H1 (cell line): ENCODE measurements around the gene AHI1. TPM values are rescaled to one million over a fixed set of nuclear protein-coding genes. Genes with fewer than 3 reads are reported as not detected.

Source experiments
- CTCF ChIA-PET: fragments of 300-600 bp; sonication (Branson Sonifier 250); formaldehyde crosslinking; loops from one replicate; lab custom pipeline; 2021; ENCODE audit not compliant: partially characterized antibody; lab: Charles Lee
- POLR2A ChIA-PET: fragments of 300-600 bp; sonication (Branson Sonifier 250); formaldehyde crosslinking; loops from one replicate; lab custom pipeline; 2021; ENCODE audit warnings: inconsistent platforms; ENCODE audit not compliant: partially characterized antibody; lab: Charles Lee
- DNase-seq, 2 experiments: peaks; one replicate each; pipeline versions ENCODE4 v3.0.0 to v3.0.0-alpha.2; 2010 to 2022; ENCODE audit warnings: low spot score in 2 of 2, low read depth in 1 of 2, mixed read lengths in 1 of 2
- FAIRE-seq: peaks from 2 replicates; lab custom pipeline; 2011; peaks lifted over from hg19 to GRCh38; lab: Jason Lieb, UNC
- H2AFZ ChIP-seq: 2 replicates; pipeline ENCODE4 v1.8.1; 2012; ENCODE audit warnings: low read length, inconsistent platforms
- H2AK5ac ChIP-seq: 2 replicates; pipeline ENCODE4 v1.6.1; 2013; ENCODE audit warnings: low read depth, low read length
- H2BK120ac ChIP-seq: replicated peaks from 2 replicates; pipeline ENCODE3; 2013; ENCODE audit warnings: low read depth, low read length, inconsistent platforms
- H2BK12ac ChIP-seq: 2 replicates; pipeline ENCODE4 v1.6.1; 2013; ENCODE audit warnings: low read depth, low read length
- H2BK15ac ChIP-seq: 2 replicates; pipeline ENCODE4 v1.6.1; 2013; ENCODE audit warnings: low read length
- H2BK20ac ChIP-seq: 2 replicates; pipeline ENCODE4 v1.6.1; 2013; ENCODE audit warnings: low read length
- H2BK5ac ChIP-seq: 2 replicates; pipeline ENCODE4 v1.6.1; 2013; ENCODE audit warnings: low read depth, low read length
- H3K14ac ChIP-seq: 2 replicates; pipeline ENCODE4 v1.6.1; 2013; ENCODE audit warnings: inconsistent platforms; ENCODE audit not compliant: insufficient read length
- H3K18ac ChIP-seq: 2 replicates; pipeline ENCODE4 v1.6.1; 2013; ENCODE audit warnings: low read length; ENCODE audit errors: extremely low read depth
- H3K23ac ChIP-seq: 2 replicates; pipeline ENCODE4 v1.6.1; 2013; ENCODE audit warnings: inconsistent platforms; ENCODE audit not compliant: insufficient read length
- H3K23me2 ChIP-seq: 2 replicates; pipeline ENCODE4 v1.6.1; 2013; ENCODE audit warnings: low read depth, low read length
- H3K27ac ChIP-seq: 2 replicates; pipeline ENCODE4 v1.6.1; 2011; ENCODE audit warnings: low read depth, low read length, inconsistent platforms
- H3K27me3 ChIP-seq, 4 experiments: replicated peaks in 1 of 4; 1 replicate in 1 of 4; 2 replicates in 3 of 4; pipeline versions ENCODE4 v1.6.1 to v1.8.1; 2011 to 2013; ENCODE audit warnings: low read length in 3 of 4, mild to moderate bottlenecking in 3 of 4, inconsistent platforms in 2 of 4, mixed read lengths in 2 of 4, moderate library complexity in 1 of 4; ENCODE audit not compliant: control insufficient read depth in 3 of 4, insufficient read depth in 3 of 4; ENCODE audit errors: extremely low read depth in 1 of 4
- H3K36me3 ChIP-seq, 4 experiments: 2 replicates each; pipeline versions ENCODE4 v1.6.1 to v1.8.1; 2011 to 2013; ENCODE audit warnings: mild to moderate bottlenecking in 4 of 4, low read length in 3 of 4, moderate library complexity in 2 of 4, control low read depth in 1 of 4, inconsistent platforms in 1 of 4; ENCODE audit not compliant: insufficient read depth in 4 of 4, control insufficient read depth in 2 of 4
- H3K4ac ChIP-seq: replicated peaks from 2 replicates; pipeline ENCODE3; 2013; ENCODE audit warnings: low read length, low read depth, mixed read lengths, inconsistent platforms; ENCODE audit not compliant: insufficient read length
- H3K4me1 ChIP-seq, 4 experiments: replicated peaks in 1 of 4; 1 replicate in 1 of 4; 2 replicates in 3 of 4; pipeline versions ENCODE4 v1.6.1 to v1.8.1; 2011 to 2013; ENCODE audit warnings: low read length in 3 of 4, inconsistent platforms in 2 of 4, mixed read lengths in 1 of 4; ENCODE audit not compliant: insufficient read depth in 4 of 4, control insufficient read depth in 3 of 4
- H3K4me2 ChIP-seq, 2 experiments: 2 replicates each; pipeline versions ENCODE4 v1.6.1 to v1.8.1; 2011 to 2013; ENCODE audit warnings: low read depth in 2 of 2, low read length in 2 of 2, control low read depth in 1 of 2, inconsistent platforms in 1 of 2, mild to moderate bottlenecking in 1 of 2; ENCODE audit not compliant: insufficient read depth in 1 of 2
- H3K4me3 ChIP-seq, 4 experiments: fragments of 200-600, 300-600 bp in 1 of 4; sonication (generic), shearing (Covaris generic), sonication (Bioruptor Twin) in 1 of 4; 2 replicates each; pipeline versions ENCODE4 v1.5.1 to v1.8.1; 2011 to 2016; ENCODE audit warnings: low read length in 4 of 4, low read depth in 3 of 4, control low read depth in 2 of 4, inconsistent platforms in 2 of 4, mild to moderate bottlenecking in 2 of 4, mixed read lengths in 1 of 4, moderate library complexity in 1 of 4; ENCODE audit not compliant: insufficient read depth in 2 of 4; ENCODE audit errors: extremely low read depth in 1 of 4
- H3K56ac ChIP-seq: replicated peaks from 2 replicates; pipeline ENCODE3; 2013; ENCODE audit warnings: low read depth, mild to moderate bottlenecking, mixed read lengths, low read length, inconsistent platforms; ENCODE audit not compliant: insufficient read length
- H3K79me1 ChIP-seq: 2 replicates; pipeline ENCODE4 v1.6.1; 2013; ENCODE audit warnings: low read depth, low read length, control low read depth
- H3K79me2 ChIP-seq, 2 experiments: 2 replicates each; pipeline versions ENCODE4 v1.6.1 to v1.8.1; 2012 to 2013; ENCODE audit warnings: low read length in 2 of 2, mild to moderate bottlenecking in 2 of 2, inconsistent platforms in 1 of 2; ENCODE audit not compliant: insufficient read depth in 2 of 2, control insufficient read depth in 1 of 2
- H3K9ac ChIP-seq, 4 experiments: replicated peaks in 1 of 4; 1 replicate in 1 of 4; 2 replicates in 3 of 4; pipeline versions ENCODE4 v1.6.1 to v1.8.1; 2011 to 2013; ENCODE audit warnings: low read depth in 3 of 4, low read length in 3 of 4, control low read depth in 2 of 4, mild to moderate bottlenecking in 2 of 4, moderate library complexity in 2 of 4, inconsistent platforms in 1 of 4; ENCODE audit errors: extremely low read depth in 1 of 4
- H3K9me3 ChIP-seq, 2 experiments: 2 replicates each; pipeline versions ENCODE4 v1.6.1 to v1.8.1; 2012 to 2013; ENCODE audit warnings: mild to moderate bottlenecking in 2 of 2, moderate library complexity in 2 of 2, control low read depth in 1 of 2, inconsistent platforms in 1 of 2, low read depth in 1 of 2, low read length in 1 of 2, mixed read lengths in 1 of 2; ENCODE audit not compliant: insufficient read depth in 2 of 2
- H4K20me1 ChIP-seq, 2 experiments: replicated peaks in 1 of 2; 2 replicates each; pipeline versions ENCODE3 to v1.8.1; 2011 to 2013; ENCODE audit warnings: inconsistent platforms in 2 of 2, low read length in 2 of 2, mild to moderate bottlenecking in 1 of 2; ENCODE audit not compliant: insufficient read depth in 2 of 2, control insufficient read depth in 1 of 2
- H4K5ac ChIP-seq: 2 replicates; pipeline ENCODE4 v1.6.1; 2013; ENCODE audit warnings: low read length, low read depth, mixed read lengths, inconsistent platforms; ENCODE audit not compliant: insufficient read length
- H4K8ac ChIP-seq: 2 replicates; pipeline ENCODE4 v1.8.0; 2013; ENCODE audit warnings: mild to moderate bottlenecking, moderate library complexity, low read length, inconsistent platforms; ENCODE audit not compliant: insufficient read depth; ENCODE audit errors: extremely low read depth
- H4K91ac ChIP-seq: replicated peaks from 2 replicates; pipeline ENCODE3; 2013; ENCODE audit warnings: low read length, mixed read lengths, inconsistent platforms; ENCODE audit not compliant: insufficient read length
- CREB1 ChIP-seq: IDR thresholded peaks from 2 replicates; pipeline ENCODE4 v1.6.1; 2012; ENCODE audit warnings: inconsistent platforms
- CTCF ChIP-seq, 3 experiments: IDR thresholded peaks; 1 replicate in 2 of 3; 2 replicates in 1 of 3; pipeline versions ENCODE4 v1.5.1 to v1.6.1; 2011; ENCODE audit warnings: low read length in 3 of 3, mild to moderate bottlenecking in 3 of 3, inconsistent platforms in 2 of 3, low read depth in 1 of 3, moderate library complexity in 1 of 3; ENCODE audit not compliant: insufficient read depth in 1 of 3; ENCODE audit errors: control extremely low read depth in 1 of 3
- EZH2 ChIP-seq: fragments of 200-600 bp; sonication (generic); IDR thresholded peaks from 2 replicates; pipeline ENCODE4 v1.7.1; 2012; ENCODE audit warnings: low read depth, mild to moderate bottlenecking, moderate library complexity, low read length, inconsistent platforms; ENCODE audit not compliant: severe bottlenecking
- HDAC6 ChIP-seq: IDR thresholded peaks from one replicate; pipeline ENCODE4 v1.7.1; 2012; ENCODE audit warnings: low read depth, mild to moderate bottlenecking, inconsistent platforms, low read length, moderate library complexity
- KDM5A ChIP-seq: fragments of 200-600 bp; IDR thresholded peaks from 2 replicates; pipeline ENCODE4 v1.7.1; 2012; ENCODE audit warnings: mild to moderate bottlenecking, low read length, inconsistent platforms, mixed read lengths
- MAX ChIP-seq: IDR thresholded peaks from 2 replicates; pipeline ENCODE4 v1.6.1; 2012; ENCODE audit warnings: inconsistent platforms
- POLR2A ChIP-seq, 2 experiments: IDR thresholded peaks; 1 replicate in 1 of 2; 2 replicates in 1 of 2; pipeline ENCODE4 v1.6.1; 2011; ENCODE audit warnings: low read depth in 2 of 2, low read length in 2 of 2, mild to moderate bottlenecking in 2 of 2; ENCODE audit errors: control extremely low read depth in 1 of 2
- RNF2 ChIP-seq: fragments of 200-900, 300-1000 bp; sonication (generic); IDR thresholded peaks from 2 replicates; pipeline ENCODE4 v1.7.1; 2016; ENCODE audit warnings: borderline replicate concordance, low read depth, mild to moderate bottlenecking, antibody characterized with exemption, low read length; ENCODE audit not compliant: poor library complexity, severe bottlenecking; ENCODE audit errors: missing control alignments
- SAP30 ChIP-seq: fragments of 300-600 bp; sonication (generic); IDR thresholded peaks from 2 replicates; pipeline ENCODE4 v1.7.1; 2012; ENCODE audit warnings: low read length, moderate library complexity, mild to moderate bottlenecking, inconsistent platforms; ENCODE audit not compliant: insufficient read depth, insufficient replicate concordance
- SIX5 ChIP-seq: IDR thresholded peaks from 2 replicates; pipeline ENCODE4 v1.6.1; 2011; ENCODE audit warnings: mild to moderate bottlenecking, low read depth, low read length
- SP1 ChIP-seq: IDR thresholded peaks from 2 replicates; pipeline ENCODE4 v1.6.1; 2011; ENCODE audit warnings: low read depth, low read length
- TEAD4 ChIP-seq: IDR thresholded peaks from 2 replicates; pipeline ENCODE4 v1.6.1; 2012; ENCODE audit warnings: low read depth, low read length, inconsistent platforms, mixed read lengths
- WGBS, 2 experiments: shearing (Covaris generic) in 1 of 2; methylation state at CpG; one replicate each; pipeline versions ENCODE4 v1.1.6 to v1.1.7; 2013 to 2015; ENCODE audit warnings: low lambda C conversion rate in 2 of 2, mixed read lengths in 2 of 2, inconsistent platforms in 1 of 2, low coverage in 1 of 2, missing lambda C conversion rate in 1 of 2; ENCODE audit not compliant: insufficient replicate concordance in 2 of 2, insufficient coverage in 1 of 2, insufficient read length in 1 of 2; ENCODE audit errors: extremely low coverage in 1 of 2, missing lambda C conversion rate in 1 of 2; 5-methylcytosine and 5-hydroxymethylcytosine counted together
- polyA plus RNA-seq, 7 experiments: library from polyadenylated mRNA; depleted of rRNA in 3 of 7; stranded (reverse) in 5 of 7; unstranded in 2 of 7; fragments of >200 nt in 5 of 7; fragments of 200-250 nt in 2 of 7; gene quantifications; 1 replicate in 5 of 7; 2 replicates in 1 of 7; 4 replicates in 1 of 7; pipeline versions ENCODE4 v1.2.1 to v1.2.3, GENCODE V29; 2011 to 2013; ENCODE audit warnings: missing spikeins in 2 of 7, mixed read lengths in 2 of 7
- total RNA-seq: library from RNA; stranded (reverse); fragmentation: NEBNext Ultra II Directional; extraction: Animal tissue kit (Norgen Biotek cat#: 25700); gene quantifications from 2 replicates; pipeline ENCODE4 v1.2.1, GENCODE V29; 2021

The AHI1 gene
- total and polyA plus RNA-seq, 2 of the 8 experiments (the other 6 are each of a cell fraction or from before 2014, with no cell fraction given) = 4.2 to 19.6 TPM

DNA sequence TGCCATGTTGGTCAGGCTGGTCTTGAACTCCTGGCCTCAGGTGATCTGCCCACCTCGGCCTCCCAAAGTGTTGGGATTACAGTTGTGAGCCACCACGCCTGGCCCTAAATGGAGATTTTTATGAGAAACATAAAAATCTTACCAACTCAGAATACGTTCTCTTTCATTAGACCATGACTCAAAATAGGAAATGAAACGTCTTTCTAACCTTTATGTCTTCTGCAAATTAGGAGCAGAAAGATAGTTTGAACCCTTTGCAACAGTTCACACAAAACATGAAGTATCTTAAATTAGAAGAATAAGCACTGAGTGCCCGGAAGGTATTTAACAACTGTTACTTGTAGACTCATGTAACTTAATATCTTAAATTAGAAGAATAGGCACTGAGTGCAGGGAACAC, 48.3 kb downstream of the AHI1 start:
- H3K18ac ChIP-seq = no peak overlapping the region
- 86% methylated on average over 5 of the region's 5 CpGs; no CpG with 5 or more reads in 1 of the 2 experiments for WGBS, 2 experiments
- no peak for TF ChIP-seq CTCF (IDR thresholded peaks at IDR 0.05; ENCODE audit: control extremely low read depth in 1 of 3, insufficient read depth in 1 of 3, low read depth in 1 of 3, low read length in 3 of 3)
- TF ChIP-seq SAP30 = no peak
- TF ChIP-seq EZH2 = no peak
- no peak for TF ChIP-seq HDAC6
- TF ChIP-seq MAX = no peak
- no peak for TF ChIP-seq POLR2A (IDR thresholded peaks at IDR 0.05; ENCODE audit: control extremely low read depth in 1 of 2, low read depth in 2 of 2, low read length in 2 of 2)
- TF ChIP-seq SIX5 = no peak
- no peak for TF ChIP-seq KDM5A
- TF ChIP-seq SP1 = no peak
- TF ChIP-seq RNF2 = no peak
- TF ChIP-seq CREB1 = no peak
- TF ChIP-seq TEAD4 = no peak

More for the DNA sequence above, 48.3 kb downstream of the AHI1 start:
- Histone ChIP-seq H3K4ac (no peak overlapping the region), H2BK120ac (no peak overlapping the region), H3K27me3 (no peaks in the 10 kb centered on the region), H2BK12ac (no peak overlapping the region), H3K23me2 (no peaks in the 10 kb centered on the region), H2BK15ac (no peak overlapping the region), H2AK5ac (no peak overlapping the region), H2BK5ac (no peak overlapping the region), H4K91ac (no peak overlapping the region), H4K20me1 (no peaks in the 10 kb centered on the region), H3K79me2 (no peaks in the 10 kb centered on the region), H3K56ac (no peak overlapping the region), H3K14ac (no peak overlapping the region), H3K27ac (no peak overlapping the region), H2AFZ (no peak overlapping the region), H3K4me3 (no peak overlapping the region), H3K4me2 (no peak overlapping the region), H4K5ac (no peak overlapping the region), H2BK20ac (no peak overlapping the region), H3K9ac (no peak overlapping the region), H3K9me3 (no peaks in the 10 kb centered on the region), H4K8ac (no peak overlapping the region), H3K4me1 (no peaks in the 10 kb centered on the region), H3K36me3 (peaks cover 0 to 7% (median 0%) of the 10 kb centered on the region in 4 experiments; a peak in 1 of 8 replicates), H3K79me1 (no peaks in the 10 kb centered on the region), H3K23ac (no peak overlapping the region)
- DNase-seq (no peak), FAIRE-seq (no peak)
- ChIA-PET POLR2A (no interaction called here), CTCF (interaction anchor here (0.6 to 3.0 kb wide), 4 partner anchors 15 to 778 kb away, joined by 3 to 18 read pairs (median 6); no protein-coding TSS in a partner anchor)
